ENCODE results near the gene TRIM14. TPM values are rescaled to one million over a fixed set of nuclear protein-coding genes. Genes with fewer than 3 reads are reported as not detected.
"Not testable (repeated sequence)": the region's sequence is repeated elsewhere in the genome, so short reads cannot be mapped to it uniquely, and the experiment has no call there.

Gene TRIM14
- total and polyA plus RNA-seq, 9 donors = 2.3 to 24.0 (median 5.7) TPM

GRCh38 chr9:98132158-98132557 lies 13.1 kb upstream of the TRIM14 start:
- Histone ChIP-seq H3K4me3 (no peak overlapping the region), H3K9me3 (no peaks in the 10 kb centered on the region), H3K27ac (no peak overlapping the region), H3K4me1 (ENCODE audit: insufficient read depth) (no peaks in the 10 kb centered on the region), H3K27me3 (no peaks in the 10 kb centered on the region), H3K36me3 (no peaks in the 10 kb centered on the region)
- WGBS, 3 donors = 55 to 70% (median 57%) methylated on average over 9 of the region's 9 CpGs
- intact Hi-C loops (cut with DNase I) = no loop called here
- DNase-seq = no peak
- TF ChIP-seq CTCF (IDR thresholded peaks at IDR 0.05) (no peak), POLR2A (IDR thresholded peaks at IDR 0.05) (no peak), EP300 (IDR thresholded peaks at IDR 0.05) (no peak)

GRCh38 chr9:98130576-98131228 lies 11.7 kb upstream of the TRIM14 start:
- TF ChIP-seq CTCF (IDR thresholded peaks at IDR 0.05) (no peak), POLR2A (IDR thresholded peaks at IDR 0.05) (no peak), EP300 (IDR thresholded peaks at IDR 0.05) (no peak)
- Histone ChIP-seq H3K27ac (no peak overlapping the region), H3K4me1 (ENCODE audit: insufficient read depth) (no peaks in the 10 kb centered on the region), H3K9me3 (no peaks in the 10 kb centered on the region), H3K27me3 (no peaks in the 10 kb centered on the region), H3K4me3 (no peak overlapping the region), H3K36me3 (no peaks in the 10 kb centered on the region)
- WGBS, 3 donors = 74 to 80% (median 79%) methylated on average over 12 to 13 of the region's 13 CpGs
- no peak for DNase-seq
- intact Hi-C loops (cut with DNase I) = no loop called here

- H3K4me3 ChIP-seq; H3K9me3 ChIP-seq; DNase-seq; H3K36me3 ChIP-seq; H3K27me3 ChIP-seq; H3K27ac ChIP-seq; H3K4me1 ChIP-seq (ENCODE audit: insufficient read depth); intact Hi-C loops (cut with DNase I): not testable (repeated sequence)
- 85 to 96% (median 89%) methylated on average over 4 of the region's 4 CpGs for WGBS, 3 donors
Observed at GRCh38 chr9:98130060-98130459, 11.0 kb upstream of the TRIM14 start.

DNA sequence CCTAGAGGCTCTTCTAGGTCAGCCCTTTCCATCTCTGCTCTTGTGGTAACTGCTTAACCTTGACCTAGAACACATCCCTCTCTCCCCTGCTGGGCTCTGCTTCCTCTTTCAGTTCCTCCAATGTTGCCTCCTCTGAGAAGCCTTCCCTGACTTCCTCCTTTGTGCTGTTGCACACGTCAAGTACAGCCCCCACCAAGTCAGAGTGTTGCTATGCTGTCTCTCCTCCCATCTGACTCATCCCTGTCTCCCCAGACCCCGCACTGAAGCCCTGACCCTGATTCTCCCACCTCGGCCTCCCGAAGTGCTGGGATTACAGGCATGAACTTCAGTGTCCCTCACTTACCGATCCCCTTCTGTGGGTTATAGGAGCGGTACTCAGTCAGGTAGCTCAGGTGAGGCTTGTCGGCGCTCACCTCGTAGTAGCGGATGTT lies 10.4 kb upstream of the TRIM14 start:
- Histone ChIP-seq H3K4me3 (no peak overlapping the region), H3K36me3 (no peaks in the 10 kb centered on the region), H3K9me3 (no peaks in the 10 kb centered on the region), H3K27ac (no peak overlapping the region), H3K4me1 (ENCODE audit: insufficient read depth) (no peaks in the 10 kb centered on the region), H3K27me3 (no peaks in the 10 kb centered on the region)
- 79 to 88% (median 83%) methylated on average over 10 of the region's 10 CpGs for WGBS, 3 donors
- intact Hi-C loops (cut with DNase I) = no loop called here
- no peak for TF ChIP-seq CTCF (IDR thresholded peaks at IDR 0.05)
- no peak for TF ChIP-seq POLR2A (IDR thresholded peaks at IDR 0.05)
- TF ChIP-seq EP300 (IDR thresholded peaks at IDR 0.05) = no peak
- no peak for DNase-seq

DNA sequence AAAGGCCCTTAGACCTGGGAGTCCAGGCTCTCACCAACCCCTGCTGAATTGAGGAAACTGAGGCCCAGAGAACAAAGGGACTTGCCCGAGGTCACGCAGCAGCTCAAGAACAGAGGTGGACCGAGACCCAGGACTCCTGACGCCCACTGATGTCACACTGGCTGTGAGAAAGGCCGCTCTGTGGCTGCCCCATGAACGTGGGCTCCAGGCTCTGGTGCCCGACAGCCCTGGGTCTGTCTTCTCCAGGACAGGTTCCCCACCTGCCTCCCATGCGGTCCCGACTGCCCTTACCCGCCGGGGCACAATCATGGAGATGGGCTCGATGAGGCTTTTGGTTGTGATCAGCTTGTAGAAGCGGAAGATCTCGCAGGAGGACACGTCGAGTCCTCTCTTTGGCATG lies 9.3 kb upstream of the TRIM14 start:
- Histone ChIP-seq H3K9me3 (no peaks in the 10 kb centered on the region), H3K4me3 (no peak overlapping the region), H3K27me3 (no peaks in the 10 kb centered on the region), H3K27ac (no peak overlapping the region), H3K4me1 (ENCODE audit: insufficient read depth) (no peaks in the 10 kb centered on the region), H3K36me3 (no peaks in the 10 kb centered on the region)
- no peak for TF ChIP-seq CTCF (IDR thresholded peaks at IDR 0.05)
- TF ChIP-seq POLR2A (IDR thresholded peaks at IDR 0.05) = no peak
- no peak for TF ChIP-seq EP300 (IDR thresholded peaks at IDR 0.05)
- no peak for DNase-seq
- WGBS, 3 donors = 93 to 94% (median 94%) methylated on average over 16 of the region's 16 CpGs
- intact Hi-C loops (cut with DNase I) = no loop called here

Data from ovary (tissue), 9 donors.